Mononuclear cell (primary cell): ENCODE data around the gene SEMA3D. TPM values are rescaled to one million over a fixed set of nuclear protein-coding genes. Genes with fewer than 3 reads are reported as not detected.

Experiments used
- H3K27me3 ChIP-seq: 2 replicates; pipeline ENCODE4 v1.6.0; 2011; ENCODE audit warnings: low read length, control low read depth; ENCODE audit not compliant: insufficient read depth
- H3K4me1 ChIP-seq: 2 replicates; pipeline ENCODE4 v1.5.1; 2011; ENCODE audit warnings: mild to moderate bottlenecking, low read length, control low read depth; ENCODE audit not compliant: insufficient read depth
- H3K4me3 ChIP-seq: 2 replicates; pipeline ENCODE4 v1.5.1; 2011; ENCODE audit warnings: mild to moderate bottlenecking, low read length, moderate library complexity
- H3K9me3 ChIP-seq: 2 replicates; pipeline ENCODE4 v1.5.1; 2011; ENCODE audit warnings: low read depth, mild to moderate bottlenecking, control low read depth, low read length
- total RNA-seq: library from RNA; depleted of rRNA; stranded (reverse); fragments of >200 nt; gene quantifications from one replicate; pipeline ENCODE4 v1.2.3, GENCODE V29; 2012

Gene SEMA3D
- total RNA-seq, 1 donor, result 0.21 TPM

DNA sequence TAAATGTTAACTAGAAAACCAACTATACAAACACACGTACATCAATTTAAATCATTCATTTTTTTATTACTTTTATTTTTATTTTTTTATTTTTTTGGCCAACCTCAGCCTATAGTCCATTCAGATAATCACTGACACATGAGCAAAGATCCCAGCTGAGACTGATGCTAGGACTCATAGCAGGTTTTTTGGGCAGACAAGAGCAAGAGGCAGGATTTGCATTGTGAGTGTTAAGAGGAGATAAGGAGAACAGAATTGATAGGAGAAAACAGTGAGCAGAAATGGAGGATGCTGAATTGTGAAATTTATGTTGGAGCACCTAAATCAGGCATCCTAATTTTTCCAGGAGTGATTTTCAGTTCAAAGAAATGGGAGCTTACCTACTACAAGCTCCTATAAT is 240.3 kb downstream of the SEMA3D start:
- H3K9me3 ChIP-seq, result no peaks in the 10 kb centered on the region
- H3K4me1 ChIP-seq, result no peaks in the 10 kb centered on the region
- H3K27me3 ChIP-seq, result no peaks in the 10 kb centered on the region

More for the DNA sequence above, 240.3 kb downstream of the SEMA3D start:
- no peak overlapping the region for H3K4me3 ChIP-seq
